Activated gamma-delta T cell treated with Interleukin-2 at 50 U/mL for 16 hours (primary cell): ENCODE measurements around the gene CHIT1.

Experiments used
- DNase-seq: peaks from one replicate; pipeline ENCODE4 v3.0.0-alpha.2; 2020

The CHIT1 gene

DNA sequence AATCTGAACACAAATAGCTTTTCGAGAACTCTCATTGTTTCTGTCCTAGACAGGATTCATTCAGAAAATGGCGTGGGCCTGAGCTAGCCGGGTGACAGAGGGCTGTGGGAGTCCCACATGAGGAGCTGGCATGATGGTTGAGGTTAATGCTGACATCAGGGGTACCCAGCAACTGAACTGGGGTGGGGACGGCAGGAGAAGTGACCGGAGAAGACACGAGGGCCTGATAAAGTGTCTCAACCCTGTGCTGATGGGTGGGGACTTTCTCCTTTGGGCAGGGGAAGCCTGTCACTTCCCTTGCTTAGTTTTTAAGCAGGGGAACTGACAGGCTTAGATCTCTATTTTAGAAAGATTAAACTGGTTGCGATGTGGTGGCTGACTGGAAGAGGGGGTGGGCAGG lies 14.6 kb downstream of the CHIT1 start:
- DNase-seq, result no peak

DNA sequence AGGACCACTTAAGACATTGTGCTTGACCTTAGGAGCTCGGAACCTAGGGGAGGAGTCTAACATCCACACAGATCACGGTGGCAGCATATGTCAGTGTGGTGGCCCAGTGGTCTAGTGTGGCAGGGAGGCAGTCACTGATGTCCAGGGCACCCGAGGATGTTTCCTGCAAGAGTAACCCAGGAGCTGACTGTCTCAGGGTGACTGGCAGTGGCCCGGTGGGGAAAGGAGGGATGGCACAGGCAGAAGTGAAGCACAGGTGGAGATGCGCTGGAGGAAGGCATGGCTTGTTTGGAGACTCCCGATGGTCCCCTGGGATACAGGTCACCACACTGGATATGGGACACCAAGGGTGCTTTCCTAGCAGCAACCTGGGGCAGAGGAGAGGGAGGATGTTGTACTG lies 16.3 kb downstream of the CHIT1 start:
- DNase-seq, result no peak

DNA sequence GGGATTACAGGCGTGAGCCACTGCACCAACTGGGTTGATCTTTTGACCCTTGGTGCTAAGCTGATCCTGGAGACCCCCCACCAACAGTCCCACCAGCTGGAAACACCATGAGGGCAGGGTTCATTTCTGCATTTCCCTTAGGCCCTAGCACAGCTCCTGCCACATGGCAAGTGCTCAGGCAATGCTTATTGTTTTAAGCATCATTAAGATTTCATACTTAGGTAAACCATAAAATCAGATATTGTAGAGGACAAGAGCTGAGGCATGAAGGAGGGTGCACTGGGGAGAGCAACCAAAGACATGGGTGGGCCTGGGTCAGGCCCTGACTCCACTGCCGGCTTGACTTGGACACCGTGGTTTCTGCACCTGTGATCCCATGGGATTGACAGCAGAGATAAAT lies 17.7 kb downstream of the CHIT1 start:
- DNase-seq, result no peak

DNA sequence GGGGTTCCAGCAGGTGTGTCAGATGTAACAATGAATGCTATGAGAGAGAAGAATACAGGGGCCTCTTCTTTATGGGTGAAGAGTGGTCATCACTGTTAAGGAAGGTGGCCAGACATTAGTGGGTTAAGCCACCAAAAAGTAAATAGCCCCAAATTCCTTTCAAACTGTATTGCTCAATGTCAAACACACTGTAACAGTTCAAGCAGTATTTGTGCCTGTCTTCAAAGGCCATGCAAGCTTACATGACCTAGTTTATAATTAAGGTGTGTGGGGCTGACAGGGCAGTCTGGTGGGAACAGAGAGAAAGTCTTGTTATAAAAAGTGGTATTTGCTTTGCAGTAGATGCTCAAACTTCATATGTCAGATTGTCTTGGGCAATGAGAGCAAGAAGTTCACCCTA lies 18.5 kb downstream of the CHIT1 start:
- no peak for DNase-seq

DNA sequence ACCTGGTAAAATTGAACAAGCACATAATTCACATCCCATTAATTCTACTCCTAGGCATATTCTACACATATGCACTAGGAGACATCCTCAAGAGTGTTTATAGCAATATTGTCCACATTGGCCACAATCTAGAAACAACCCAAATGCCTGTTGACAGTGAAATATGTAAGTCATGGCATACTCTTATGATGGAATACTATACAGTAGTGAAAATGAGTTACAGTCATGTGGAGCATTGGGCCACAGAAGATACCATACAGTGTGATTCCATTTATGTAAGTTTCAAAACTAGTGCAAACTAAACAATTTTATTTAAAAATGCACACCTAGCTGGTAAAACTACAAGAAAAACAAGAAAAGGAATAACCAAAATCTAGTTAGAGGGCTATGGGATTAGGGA lies 19.1 kb downstream of the CHIT1 start:
- DNase-seq, result no peak

DNA sequence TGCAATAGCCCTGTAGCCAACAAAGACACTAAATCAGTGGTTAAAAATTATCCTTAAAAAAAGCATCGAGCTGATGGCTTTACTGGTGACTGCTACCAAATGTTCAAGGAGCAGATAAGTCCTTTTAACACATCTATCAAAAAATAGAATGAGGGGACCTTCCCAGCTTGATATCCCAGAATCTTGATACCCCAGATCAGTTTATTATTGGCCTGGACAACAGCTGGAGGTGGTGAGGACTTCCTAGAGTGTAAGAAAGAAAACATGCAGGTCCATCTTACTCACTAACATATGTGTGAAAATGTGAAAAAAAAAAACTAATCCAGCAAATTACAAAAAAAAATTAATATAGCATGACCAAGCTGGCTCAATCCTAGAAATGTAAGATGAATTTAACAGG lies 21.3 kb downstream of the CHIT1 start:
- DNase-seq, result no peak

DNA sequence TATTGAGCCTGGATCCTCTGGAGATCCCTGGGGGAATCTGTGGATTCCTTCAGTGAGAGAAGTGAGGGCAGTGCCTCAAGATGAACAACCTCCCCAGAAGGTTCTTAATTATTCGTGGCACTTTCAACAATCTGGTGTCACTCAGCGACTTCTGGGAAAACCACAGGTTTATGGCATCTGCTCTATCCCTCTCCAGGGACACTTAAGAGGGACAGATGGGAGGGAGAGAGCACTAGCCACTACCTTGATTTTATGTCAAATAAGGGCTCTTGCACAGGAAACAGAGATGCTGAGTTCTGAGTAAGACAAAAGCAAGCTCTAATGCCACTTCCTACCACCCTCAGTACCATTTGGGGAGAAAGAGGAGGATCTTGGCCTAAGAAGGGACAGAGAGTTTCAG lies 21.7 kb downstream of the CHIT1 start:
- no peak for DNase-seq

DNA sequence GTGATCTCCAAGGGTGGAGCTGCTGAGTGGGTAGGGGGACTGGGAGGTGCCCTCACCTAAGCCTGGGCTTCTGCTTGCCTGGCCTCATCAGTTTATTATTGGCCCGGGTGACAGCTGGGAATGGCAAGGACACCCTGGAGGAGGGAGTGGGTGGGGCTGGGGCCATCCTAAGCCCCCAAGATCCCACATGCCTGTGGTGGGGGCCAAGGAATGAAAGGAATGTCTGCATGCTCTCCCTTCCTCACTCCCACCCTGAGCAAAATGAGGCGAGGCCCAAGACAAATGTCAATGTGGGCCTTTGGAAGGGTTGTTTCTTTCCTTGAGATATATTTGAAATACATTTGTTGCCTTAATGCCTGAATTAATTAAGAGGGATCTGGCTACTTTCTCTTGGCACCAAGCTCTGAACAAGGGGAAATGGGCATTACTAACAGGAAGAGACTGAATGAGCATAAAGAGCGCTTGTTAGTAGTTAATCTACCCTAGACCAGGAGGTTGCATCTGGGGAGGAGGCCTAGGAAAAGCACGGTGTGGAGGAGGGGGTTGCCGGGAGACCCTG lies 23.3 kb downstream of the CHIT1 start:
- DNase-seq, result no peak

DNA sequence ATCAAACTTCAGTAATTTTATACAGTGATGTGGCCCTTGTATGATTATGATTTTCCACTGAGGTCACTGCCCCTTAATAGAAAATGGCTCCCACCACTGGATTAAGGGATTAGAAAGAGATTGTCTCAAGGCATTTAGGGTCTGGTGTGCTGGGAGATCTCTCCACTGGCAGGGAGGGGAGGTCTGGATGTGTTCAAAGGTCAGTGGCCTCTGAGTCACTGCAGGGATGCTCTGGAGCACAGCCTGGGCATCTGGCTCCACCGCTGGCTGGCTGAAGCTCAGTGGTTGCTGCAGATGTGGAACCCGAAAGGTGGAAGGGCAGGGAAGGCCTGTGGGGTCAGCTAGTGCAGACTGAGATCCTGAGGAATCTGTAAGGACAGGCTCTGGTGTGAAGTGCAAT lies 24.7 kb downstream of the CHIT1 start:
- no peak for DNase-seq

DNA sequence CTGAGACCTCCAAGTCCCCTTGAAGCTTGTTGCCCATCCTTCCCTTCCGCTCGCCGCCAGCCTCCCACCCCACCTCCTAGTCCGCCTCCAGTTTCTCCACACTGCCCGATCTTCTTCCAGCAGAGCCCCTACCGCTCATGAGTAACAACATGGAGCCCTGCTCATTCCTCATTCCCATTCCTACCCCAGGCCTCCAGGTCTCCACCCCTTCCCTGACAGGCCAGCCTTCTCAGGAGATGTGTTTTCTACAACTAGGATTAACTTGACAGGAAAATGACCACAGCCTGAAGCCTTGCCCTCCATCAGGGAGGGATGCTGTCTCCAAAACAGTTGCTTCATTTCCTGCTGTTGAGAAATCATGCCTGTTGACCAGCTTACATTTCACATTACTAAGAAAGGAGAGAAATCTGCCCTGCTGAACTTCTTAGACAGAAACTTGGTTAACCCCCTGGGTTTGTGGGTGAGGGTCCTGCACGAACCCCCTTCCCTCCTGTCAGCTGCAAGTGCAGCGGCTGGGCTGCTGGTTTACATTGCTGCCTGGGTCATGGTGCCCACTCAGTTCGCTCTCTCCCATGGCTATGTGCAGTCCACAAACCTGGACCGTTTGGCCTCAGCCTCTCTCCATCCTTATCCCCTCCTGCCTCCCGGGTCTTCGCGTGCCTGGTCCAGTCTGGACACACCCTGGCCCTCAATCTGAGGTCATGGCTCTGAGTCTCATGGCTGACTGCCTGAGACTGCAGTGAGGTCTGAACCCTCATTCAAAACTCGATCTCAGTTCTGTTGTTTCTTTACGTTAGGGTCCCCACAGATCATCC lies 26.8 kb downstream of the CHIT1 start:
- no peak for DNase-seq

DNA sequence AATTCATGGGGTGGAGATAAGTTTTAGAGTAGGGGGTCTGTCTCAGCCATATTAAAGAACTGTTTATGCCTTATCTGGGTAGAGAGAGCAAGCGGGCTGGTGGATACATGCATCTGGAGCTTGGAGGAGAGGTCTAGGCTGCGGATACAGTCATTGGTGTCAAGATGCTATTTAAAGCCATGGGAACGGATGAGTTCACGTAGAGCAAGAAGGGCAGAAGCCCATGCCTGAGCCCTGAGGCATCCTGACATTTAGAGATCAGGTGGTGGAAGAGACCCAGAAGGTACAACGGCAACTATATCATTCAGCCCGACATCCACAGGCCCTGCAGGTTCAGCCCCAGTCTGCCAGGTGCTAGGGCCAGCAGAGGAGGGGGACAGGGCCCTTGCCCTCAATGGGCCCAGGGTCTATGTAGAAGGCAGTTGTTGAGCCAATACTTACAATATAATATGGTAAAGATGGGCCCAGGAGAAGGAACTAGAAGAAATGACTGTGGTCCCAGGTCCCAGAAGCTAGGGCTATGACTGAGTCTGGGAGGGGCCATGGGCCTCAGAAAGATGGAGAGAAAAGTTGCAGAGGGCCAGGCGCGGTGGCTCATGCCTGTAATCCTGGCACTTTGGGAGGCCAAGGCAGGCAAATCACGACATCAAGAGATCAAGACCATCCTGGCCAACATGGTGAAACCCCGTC lies 27.8 kb downstream of the CHIT1 start:
- no peak for DNase-seq

DNA sequence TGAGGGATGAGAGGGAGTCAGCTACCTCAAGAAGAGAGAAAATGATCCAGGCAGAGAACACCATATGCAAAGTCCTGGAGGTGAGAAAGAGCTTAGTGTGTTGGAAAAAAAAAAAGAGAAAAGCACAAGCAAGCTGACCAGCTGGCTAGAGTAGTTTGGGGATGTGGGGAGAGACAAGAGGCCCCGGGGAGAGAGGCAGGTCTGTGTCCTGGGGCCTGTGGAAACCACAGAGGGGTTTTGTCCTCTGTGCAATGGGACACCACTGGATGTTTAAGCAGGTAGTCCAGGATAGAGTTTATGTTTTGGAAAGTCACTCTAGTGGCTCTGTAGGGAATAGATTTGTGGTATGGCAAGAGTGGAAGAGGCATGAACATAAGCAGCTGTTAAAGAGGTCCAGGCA lies 28.6 kb downstream of the CHIT1 start:
- no peak for DNase-seq

DNA sequence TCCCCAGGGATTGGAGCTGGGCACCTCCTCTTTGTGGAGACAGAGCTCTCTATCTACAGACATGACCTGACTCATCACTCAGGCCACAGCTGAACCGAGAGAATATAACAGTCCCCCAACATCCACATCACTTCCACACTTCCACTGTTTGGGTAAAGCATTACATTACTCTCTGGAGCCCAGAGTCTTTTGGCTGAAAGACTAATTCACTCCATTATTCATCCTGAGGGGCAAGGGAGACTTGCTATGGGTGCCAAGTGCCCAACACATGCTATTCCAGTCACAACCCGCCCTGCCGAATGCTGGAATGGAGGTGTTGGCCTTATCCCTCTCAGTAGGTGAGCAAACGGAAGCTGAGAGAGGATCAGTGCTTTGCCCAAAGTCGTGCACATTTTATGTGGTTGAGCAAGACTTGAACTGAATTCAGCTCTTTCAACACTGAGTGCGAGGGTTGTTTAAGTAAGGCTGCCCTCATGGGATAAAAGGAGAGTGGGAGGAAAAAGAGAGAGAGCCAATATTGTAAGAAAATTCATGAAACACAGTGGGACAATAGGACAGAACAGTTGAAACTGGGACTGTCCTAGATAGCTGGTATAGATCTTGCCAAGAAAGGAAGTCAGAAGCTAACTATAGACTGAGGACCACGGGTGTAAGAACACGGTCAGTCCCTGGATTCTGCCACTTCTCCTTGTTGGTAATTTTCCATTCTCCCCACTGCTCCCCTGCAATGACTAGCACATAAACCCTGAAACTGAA lies 29.5 kb downstream of the CHIT1 start:
- DNase-seq, result no peak

DNA sequence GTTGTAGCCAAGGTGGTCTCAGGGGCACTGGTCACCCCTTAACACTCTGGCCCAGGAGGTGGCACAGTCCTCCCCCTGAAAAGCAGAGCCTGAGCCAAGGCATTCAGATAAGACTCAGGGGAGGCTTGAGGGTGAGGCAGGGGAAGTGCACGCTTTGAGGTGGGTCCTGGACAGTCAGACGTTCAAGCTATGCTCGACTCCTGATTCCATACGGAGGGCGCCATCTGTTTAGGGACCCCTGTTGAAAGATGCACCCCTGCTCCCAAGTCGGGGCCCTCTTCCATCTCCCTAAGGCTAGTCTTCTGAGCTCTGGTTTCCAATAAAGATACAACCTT lies 30.0 kb downstream of the CHIT1 start:
- no peak for DNase-seq

DNA sequence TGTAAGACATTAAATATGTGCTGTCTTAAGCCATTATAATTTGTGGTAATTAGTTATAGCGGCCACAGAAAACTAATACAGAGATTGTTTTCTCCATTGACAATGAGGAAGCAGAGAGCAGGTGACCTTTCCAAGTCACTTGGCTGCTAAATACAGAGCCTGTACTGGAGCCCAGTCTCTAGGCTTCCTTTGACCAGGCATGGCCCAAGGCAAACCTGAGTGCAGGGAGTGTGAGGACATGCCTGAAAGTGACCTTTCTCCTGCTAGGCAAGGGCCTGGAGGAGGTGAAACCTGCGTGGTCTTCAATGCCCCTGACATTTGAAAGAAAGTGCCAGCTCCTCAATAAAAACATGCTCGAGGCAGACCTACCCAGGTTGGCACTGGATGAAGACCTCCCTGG lies 30.5 kb downstream of the CHIT1 start:
- DNase-seq, result no peak

DNA sequence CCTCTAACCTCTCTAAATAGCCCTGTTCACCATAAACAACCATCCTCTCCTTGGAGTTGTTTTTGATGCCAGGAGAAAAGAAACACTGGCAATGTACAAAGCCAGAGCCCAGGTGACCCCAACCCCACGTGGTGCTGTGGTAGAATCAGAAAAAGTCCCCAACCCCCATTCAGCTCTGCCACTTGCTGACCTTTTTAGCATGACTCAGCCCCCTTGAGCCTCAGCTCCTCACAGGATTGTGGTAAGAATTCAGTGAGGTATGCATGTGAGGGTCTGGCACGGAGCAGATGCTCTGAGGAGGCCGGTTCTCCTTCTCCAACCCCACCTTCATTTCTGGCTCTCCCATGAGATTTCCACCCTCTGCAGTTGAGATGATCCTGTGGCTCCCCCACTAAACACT lies 31.8 kb downstream of the CHIT1 start:
- no peak for DNase-seq

DNA sequence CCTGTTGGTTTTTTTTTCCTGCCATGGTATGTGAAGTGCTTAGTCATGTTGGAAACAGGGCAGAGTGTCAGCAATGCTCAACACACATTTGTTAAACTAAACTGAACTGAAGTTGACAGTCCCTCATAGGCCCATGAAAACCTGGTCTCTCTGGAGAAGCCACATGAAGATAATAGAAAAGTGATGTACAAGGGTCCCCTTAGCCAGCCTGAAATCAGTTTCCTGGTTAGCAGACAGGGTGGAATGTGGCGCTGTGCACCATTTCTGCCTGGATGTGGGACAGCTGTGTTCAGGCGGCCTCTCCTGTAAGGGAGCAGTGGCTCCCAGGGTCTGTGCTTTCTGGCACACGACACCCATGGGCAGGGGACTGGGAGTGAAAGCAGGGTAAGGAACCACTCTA lies 33.1 kb downstream of the CHIT1 start:
- no peak for DNase-seq

DNA sequence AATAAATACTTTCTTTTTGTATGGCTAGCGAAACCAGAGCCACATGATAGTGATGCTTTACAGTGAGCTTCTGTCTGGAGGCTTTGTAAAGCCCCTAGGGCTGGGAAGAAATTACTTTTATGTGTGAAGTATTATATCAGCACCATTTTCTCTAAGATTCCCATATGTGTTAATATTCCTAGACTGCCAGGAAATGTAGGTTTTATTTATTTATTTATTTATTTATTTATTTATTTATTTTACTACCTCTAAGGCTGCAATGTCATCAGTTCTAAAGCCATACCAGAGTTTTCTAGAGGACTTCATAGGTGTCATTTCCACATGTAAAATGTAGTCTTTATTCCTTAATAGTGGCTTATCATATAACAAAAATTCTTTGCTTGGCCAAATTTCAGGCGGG lies 38.5 kb downstream of the CHIT1 start:
- no peak for DNase-seq

DNA sequence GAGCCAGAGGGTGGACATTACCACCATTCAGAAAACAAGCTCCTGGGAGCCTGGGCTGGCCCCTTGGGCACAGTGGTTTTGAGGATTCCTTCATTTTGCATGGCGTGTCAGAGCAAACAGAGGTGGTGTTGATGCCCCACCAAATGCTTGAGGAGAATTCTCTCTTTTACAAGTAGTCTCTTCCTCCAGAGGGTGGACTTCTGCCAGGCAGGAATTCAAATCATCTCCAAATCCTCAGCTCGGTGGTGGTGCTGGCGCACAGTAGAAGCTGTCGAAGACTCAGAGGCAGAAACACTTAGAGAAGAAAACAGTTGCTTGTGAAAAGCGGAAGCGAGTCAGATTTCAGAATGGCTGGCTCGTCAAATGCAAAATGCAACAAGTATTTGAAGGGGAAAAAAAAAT lies 39.5 kb downstream of the CHIT1 start:
- no peak for DNase-seq

DNA sequence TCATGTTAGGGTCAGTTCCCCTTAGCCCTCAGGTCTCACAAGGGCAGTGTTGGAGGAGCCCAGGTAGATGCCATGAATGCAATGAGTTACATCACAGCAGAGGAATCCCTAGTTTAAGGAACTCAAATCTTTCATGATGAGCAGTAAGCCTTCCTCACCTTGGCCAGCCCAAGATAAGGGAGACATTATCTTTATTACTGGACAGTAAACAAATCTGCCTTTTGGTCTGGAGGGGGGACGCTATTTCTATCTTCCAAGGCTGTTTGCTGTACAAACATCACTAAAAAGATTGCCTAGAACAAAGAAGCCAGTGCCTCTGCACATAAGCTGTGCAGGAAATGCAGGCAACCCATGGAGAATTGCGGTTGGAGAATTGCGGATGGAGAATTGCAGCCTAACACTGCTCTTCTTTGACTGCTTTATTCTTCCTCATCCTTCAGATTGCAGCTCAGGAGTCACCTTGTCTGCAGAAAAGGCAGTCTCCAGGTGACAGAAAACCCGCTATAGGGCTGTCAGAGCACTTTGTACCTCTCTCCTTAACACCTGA lies 40.7 kb downstream of the CHIT1 start:
- DNase-seq, result no peak

DNA sequence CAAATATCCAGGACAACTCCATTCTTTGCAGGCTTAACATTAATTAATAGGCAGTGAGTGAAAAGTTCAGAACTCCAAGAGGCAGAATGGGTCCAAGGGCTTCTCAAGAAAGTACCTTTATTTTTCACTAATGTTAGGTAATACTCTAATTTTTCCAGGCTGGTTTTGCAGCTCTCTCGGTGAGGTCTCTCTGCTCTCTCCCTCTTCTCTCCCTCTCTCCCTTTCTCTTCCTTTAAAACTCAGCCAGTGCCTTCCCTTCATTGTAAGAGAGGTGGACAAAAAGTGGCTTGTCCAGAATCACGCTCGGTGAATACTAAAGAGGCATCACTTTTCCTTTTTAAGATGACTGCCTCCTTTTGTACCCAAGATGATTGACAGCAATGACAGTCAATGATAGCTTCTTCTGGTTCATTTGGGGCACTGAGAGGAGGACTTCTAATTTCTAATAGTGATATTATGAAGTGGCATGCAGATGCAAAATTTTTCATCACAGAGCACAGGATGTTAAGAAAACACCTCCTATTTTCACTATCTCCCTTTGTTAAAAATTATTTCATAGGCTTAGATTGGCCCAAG lies 41.7 kb downstream of the CHIT1 start:
- no peak for DNase-seq

DNA sequence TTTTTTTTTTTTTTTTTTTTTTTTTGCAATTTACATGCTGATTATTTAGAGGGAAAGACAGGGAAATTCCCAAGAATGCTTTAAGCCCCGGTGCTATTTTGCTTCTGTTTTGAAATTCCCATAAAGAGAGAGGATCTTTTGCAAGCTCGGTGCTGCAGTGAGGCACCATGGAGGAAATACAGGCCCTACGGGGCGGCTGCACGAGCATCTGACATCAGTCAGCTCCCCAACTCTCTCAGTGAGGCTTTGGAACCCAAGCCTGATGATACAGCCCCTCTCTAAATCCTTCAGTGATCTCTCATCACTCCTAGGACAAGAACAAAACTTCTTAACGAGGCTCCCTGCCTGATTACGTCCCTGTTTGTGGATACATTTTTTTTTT lies 42.2 kb downstream of the CHIT1 start:
- no peak for DNase-seq
